Heart right ventricle (tissue), 16 donors: Measurements from ENCODE around the gene ISL2. TPM values are rescaled to one million over a fixed set of nuclear protein-coding genes. Genes with fewer than 3 reads are reported as not detected.

Experiments
- ATAC-seq, 8 donors: fragments of 200-7000 bp; cut with Tn5 transposase; one replicate each; pipeline ENCODE4 v1.9.1; 2020; ENCODE audit warnings: mild to moderate bottlenecking in 8 of 8, moderate library complexity in 8 of 8, moderate number of reproducible peaks in 1 of 8
- DNase-seq, 2 donors: peaks; one replicate each; pipeline ENCODE4 v3.0.0-alpha.2; 2020
- H3K27ac ChIP-seq, 10 donors: fragments of 200-600 bp; sonication (generic) in 2 of 10; one replicate each; pipeline versions ENCODE4 v1.5.0 to v1.8.0; 2020 to 2022; ENCODE audit warnings: mild to moderate bottlenecking in 3 of 10
- H3K27me3 ChIP-seq, 7 donors: fragments of 200-600 bp; one replicate each; pipeline ENCODE4 v1.8.0; 2021 to 2022; ENCODE audit warnings: mild to moderate bottlenecking in 2 of 7
- H3K36me3 ChIP-seq, 9 donors: fragments of 200-600 bp; sonication (generic) in 1 of 9; one replicate each; pipeline versions ENCODE4 v1.5.0 to v1.8.0; 2020 to 2022; ENCODE audit warnings: mild to moderate bottlenecking in 2 of 9
- H3K4me1 ChIP-seq, 9 donors: fragments of 200-600 bp; sonication (generic) in 1 of 9; one replicate each; pipeline versions ENCODE4 v1.5.0 to v1.8.0; 2020 to 2022; ENCODE audit warnings: mild to moderate bottlenecking in 4 of 9
- H3K4me3 ChIP-seq, 10 donors: fragments of 200-600 bp; sonication (generic) in 2 of 10; one replicate each; pipeline versions ENCODE4 v1.5.0 to v1.8.0; 2020 to 2022; ENCODE audit warnings: mild to moderate bottlenecking in 7 of 10, moderate library complexity in 2 of 10
- H3K9me3 ChIP-seq, 11 donors: fragments of 200-600 bp in 10 of 11; sonication (generic) in 2 of 11; one replicate each; pipeline versions ENCODE4 v1.5.0 to v1.8.0; 2013 to 2022; ENCODE audit warnings: mild to moderate bottlenecking in 2 of 11, control low read depth in 1 of 11, moderate library complexity in 1 of 11
- CTCF ChIP-seq, 9 donors: fragments of 200-600 bp; sonication (generic) in 2 of 9; IDR thresholded peaks; one replicate each; pipeline versions ENCODE4 v1.5.0 to v1.8.0; 2021 to 2022; ENCODE audit warnings: antibody characterized with exemption in 9 of 9, mild to moderate bottlenecking in 5 of 9, moderate library complexity in 1 of 9
- WGBS, 2 donors: extraction: QIAGEN DNeasy Blood & Tissue Kit; methylation state at CpG; one replicate each; pipeline ENCODE4 v1.1.7; 2013; ENCODE audit warnings: inconsistent platforms in 1 of 2; 5-methylcytosine and 5-hydroxymethylcytosine counted together
- intact Hi-C, 10 donors: fragments of 100-400 bp; cut with DNase I; formaldehyde crosslinking; loops; one replicate each; pipeline versions ENCODE4 v1.11.1 to v1.14.2; 2022
- polyA plus RNA-seq, 2 donors: library from polyadenylated mRNA; stranded (reverse); fragments of 200-250 nt; gene quantifications; one replicate each; pipeline ENCODE4 v1.2.3, GENCODE V29; 2013
- total RNA-seq, 10 donors: library from RNA; stranded (reverse); fragmentation: NEBNext Ultra II Directional in 3 of 10; extraction: Animal tissue kit (Norgen Biotek cat#: 25700) in 3 of 10; gene quantifications; one replicate each; pipeline versions ENCODE4 v1.2.1 to v1.2.4, GENCODE V29; 2021 to 2023
- donor health status: Arrhythmogenic right ventricular cardiomyopathy.
- donor health status: ischemic (EF 13 %, LVEDD 7.1; RV severe dilation, severe dysfunction).
- donor health status: healthy with polysubstance abuse.
- donor health status: DM: no; HTN: yes; CAD: no.
- donor health status: DM: no; HTN: no; CAD: no.
- donor health status: ischemic (EF 25% LVEDD 6.9; RV normal size, moderate dysfunction).
- donor health status: ischemic (EF 25% LVEDD 5.7; RV mildly dilated, moderate dysfunction).
- donor health status: healthy.
- donor health status: DM: yes; HTN: yes; CAD: no.
- donor health status: Ischemic cardiomyopathy.
- donor health status: ischemic (EF 35%, LVEDD 5.7; RV mildly dilated, moderate dysfunction).
- donor health status: nonischemic (EF 11% LVEDD 7.7; RV severe dilation, severe dysfunction).
- donor health status: DM: yes; HTN: yes; CAD: no.
- donor health status: PGD.
- donor health status: ischemic (EF 29% LVEDD 5.4; RV normal size, mild dysfunction).
- donor health status: nonischemic (EF 23%, LVEDD 6.1; RV moderate dilation, normal function).

Gene ISL2
- total and polyA plus RNA-seq, 12 donors, result 0.16 TPM; not detected in 11

- no peak for TF ChIP-seq CTCF (IDR thresholded peaks at IDR 0.05)
- H3K9me3 ChIP-seq, result no peaks in the 10 kb centered on the region
- H3K4me1 ChIP-seq, result peaks cover 0 to 5% (median 0%) of the 10 kb centered on the region in 9 donors
- H3K4me3 ChIP-seq, result no peak overlapping the region
- DNase-seq (no peak), ATAC-seq (no peak)
- intact Hi-C loops, result no loop called here
- WGBS, 2 donors, result 94 to 100% methylated on average over 1 of the region's 1 CpG
- H3K36me3 ChIP-seq, result peaks cover 0 to 35% (median 2%) of the 10 kb centered on the region in 9 donors
- H3K27ac ChIP-seq, result no peak overlapping the region
- H3K27me3 ChIP-seq, result no peaks in the 10 kb centered on the region
Observed at GRCh38 chr15:76378691-76379090, 42.1 kb downstream of the ISL2 start.

GRCh38 chr15:76380249-76380648 is 43.7 kb downstream of the ISL2 start:
- Histone ChIP-seq H3K4me1 (peaks cover 0 to 5% (median 0%) of the 10 kb centered on the region in 9 donors), H3K36me3 (peaks cover 0 to 23% (median 0%) of the 10 kb centered on the region in 9 donors), H3K27ac (no peak overlapping the region), H3K4me3 (no peak overlapping the region), H3K27me3 (no peaks in the 10 kb centered on the region), H3K9me3 (no peaks in the 10 kb centered on the region)
- WGBS, 2 donors, result 93 to 98% methylated on average over 1 of the region's 1 CpG
- intact Hi-C loops, result no loop called here
- TF ChIP-seq CTCF (IDR thresholded peaks at IDR 0.05), result no peak
- DNase-seq, result no peak
- ATAC-seq, result no peak

GRCh38 chr15:76381366-76381765 is 44.8 kb downstream of the ISL2 start:
- Histone ChIP-seq H3K27ac (no peak overlapping the region), H3K4me3 (no peak overlapping the region), H3K9me3 (no peaks in the 10 kb centered on the region), H3K27me3 (no peaks in the 10 kb centered on the region), H3K36me3 (peaks cover 0 to 23% (median 0%) of the 10 kb centered on the region in 9 donors), H3K4me1 (peaks cover 0 to 1% (median 0%) of the 10 kb centered on the region in 9 donors)
- TF ChIP-seq CTCF (IDR thresholded peaks at IDR 0.05), result no peak
- intact Hi-C loops, result no loop called here
- no peak for ATAC-seq
- WGBS, 2 donors, result 96 to 98% methylated on average over 4 of the region's 4 CpGs
- no peak for DNase-seq

- Histone ChIP-seq H3K36me3 (peaks cover 0 to 23% (median 0%) of the 10 kb centered on the region in 9 donors), H3K4me3 (no peak overlapping the region), H3K27ac (no peak overlapping the region), H3K27me3 (no peaks in the 10 kb centered on the region), H3K4me1 (no peaks in the 10 kb centered on the region), H3K9me3 (no peaks in the 10 kb centered on the region)
- ATAC-seq, result no peak
- WGBS, 2 donors, result 97 to 99% methylated on average over 2 of the region's 2 CpGs
- intact Hi-C loops, result no loop called here
- no peak for DNase-seq
- TF ChIP-seq CTCF (IDR thresholded peaks at IDR 0.05), result no peak
Observed at GRCh38 chr15:76382987-76383728, 46.6 kb downstream of the ISL2 start.
